ENCODE results near the gene HMGCS2. TPM values are rescaled to one million over a fixed set of nuclear protein-coding genes. Genes with fewer than 3 reads are reported as not detected.

Gene HMGCS2
- total and polyA plus RNA-seq, 9 of the 15 experiments (the other 6 are each of a cell fraction or from before 2014, with no cell fraction given) = 0.13 TPM; not detected in 8

DNA sequence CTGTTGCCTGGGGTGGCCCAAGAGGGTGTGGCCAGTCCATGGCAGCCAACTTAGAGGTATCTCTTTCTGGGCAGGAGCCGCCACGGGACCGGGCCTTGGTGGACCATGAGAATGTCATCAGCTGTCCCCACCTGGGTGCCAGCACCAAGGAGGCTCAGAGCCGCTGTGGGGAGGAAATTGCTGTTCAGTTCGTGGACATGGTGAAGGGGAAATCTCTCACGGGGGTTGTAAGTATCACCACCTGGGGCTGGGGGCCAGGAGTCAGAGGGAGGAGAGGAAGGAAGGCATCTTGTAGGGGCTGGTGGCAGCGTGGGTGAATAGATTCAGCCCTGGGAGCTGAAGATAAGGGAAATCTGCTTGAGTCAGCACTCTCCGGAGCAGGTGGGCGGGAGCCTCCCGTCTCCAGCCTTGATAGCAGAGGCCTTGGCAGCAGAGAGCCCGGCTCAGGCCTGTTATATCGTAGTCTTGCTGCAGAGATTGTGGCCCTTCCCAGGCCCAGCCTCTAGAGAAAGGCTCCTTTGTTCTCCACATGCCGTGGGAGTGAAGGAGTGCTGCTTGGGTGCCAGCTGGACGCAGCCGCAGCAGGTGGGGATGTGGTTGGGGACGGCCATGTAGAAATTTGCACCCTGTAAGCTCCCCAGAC lies 31.5 kb downstream of the HMGCS2 start (continued):
- TF ChIP-seq, protein P1, sequence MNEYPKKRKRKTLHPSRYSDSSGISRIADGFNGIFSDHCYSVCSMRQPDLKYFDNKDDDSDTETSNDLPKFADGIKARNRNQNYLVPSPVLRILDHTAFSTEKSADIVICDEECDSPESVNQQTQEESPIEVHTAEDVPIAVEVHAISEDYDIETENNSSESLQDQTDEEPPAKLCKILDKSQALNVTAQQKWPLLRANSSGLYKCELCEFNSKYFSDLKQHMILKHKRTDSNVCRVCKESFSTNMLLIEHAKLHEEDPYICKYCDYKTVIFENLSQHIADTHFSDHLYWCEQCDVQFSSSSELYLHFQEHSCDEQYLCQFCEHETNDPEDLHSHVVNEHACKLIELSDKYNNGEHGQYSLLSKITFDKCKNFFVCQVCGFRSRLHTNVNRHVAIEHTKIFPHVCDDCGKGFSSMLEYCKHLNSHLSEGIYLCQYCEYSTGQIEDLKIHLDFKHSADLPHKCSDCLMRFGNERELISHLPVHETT (CRISPR knock-in tag; conservative IDR thresholded peaks at IDR 0.05 in 1 of 2, IDR thresholded peaks at IDR 0.05 in 1 of 2) = peak in 1 of 2 experiments; percentile 94; a peak in 2 of 4 replicates
- TF ChIP-seq, protein P2, sequence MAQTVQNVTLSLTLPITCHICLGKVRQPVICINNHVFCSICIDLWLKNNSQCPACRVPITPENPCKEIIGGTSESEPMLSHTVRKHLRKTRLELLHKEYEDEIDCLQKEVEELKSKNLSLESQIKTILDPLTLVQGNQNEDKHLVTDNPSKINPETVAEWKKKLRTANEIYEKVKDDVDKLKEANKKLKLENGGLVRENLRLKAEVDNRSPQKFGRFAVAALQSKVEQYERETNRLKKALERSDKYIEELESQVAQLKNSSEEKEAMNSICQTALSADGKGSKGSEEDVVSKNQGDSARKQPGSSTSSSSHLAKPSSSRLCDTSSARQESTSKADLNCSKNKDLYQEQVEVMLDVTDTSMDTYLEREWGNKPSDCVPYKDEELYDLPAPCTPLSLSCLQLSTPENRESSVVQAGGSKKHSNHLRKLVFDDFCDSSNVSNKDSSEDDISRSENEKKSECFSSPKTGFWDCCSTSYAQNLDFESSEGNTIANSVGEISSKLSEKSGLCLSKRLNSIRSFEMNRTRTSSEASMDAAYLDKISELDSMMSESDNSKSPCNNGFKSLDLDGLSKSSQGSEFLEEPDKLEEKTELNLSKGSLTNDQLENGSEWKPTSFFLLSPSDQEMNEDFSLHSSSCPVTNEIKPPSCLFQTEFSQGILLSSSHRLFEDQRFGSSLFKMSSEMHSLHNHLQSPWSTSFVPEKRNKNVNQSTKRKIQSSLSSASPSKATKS (CRISPR knock-in tag; IDR thresholded peaks at IDR 0.05) = no peak
- TF ChIP-seq, protein P3, sequence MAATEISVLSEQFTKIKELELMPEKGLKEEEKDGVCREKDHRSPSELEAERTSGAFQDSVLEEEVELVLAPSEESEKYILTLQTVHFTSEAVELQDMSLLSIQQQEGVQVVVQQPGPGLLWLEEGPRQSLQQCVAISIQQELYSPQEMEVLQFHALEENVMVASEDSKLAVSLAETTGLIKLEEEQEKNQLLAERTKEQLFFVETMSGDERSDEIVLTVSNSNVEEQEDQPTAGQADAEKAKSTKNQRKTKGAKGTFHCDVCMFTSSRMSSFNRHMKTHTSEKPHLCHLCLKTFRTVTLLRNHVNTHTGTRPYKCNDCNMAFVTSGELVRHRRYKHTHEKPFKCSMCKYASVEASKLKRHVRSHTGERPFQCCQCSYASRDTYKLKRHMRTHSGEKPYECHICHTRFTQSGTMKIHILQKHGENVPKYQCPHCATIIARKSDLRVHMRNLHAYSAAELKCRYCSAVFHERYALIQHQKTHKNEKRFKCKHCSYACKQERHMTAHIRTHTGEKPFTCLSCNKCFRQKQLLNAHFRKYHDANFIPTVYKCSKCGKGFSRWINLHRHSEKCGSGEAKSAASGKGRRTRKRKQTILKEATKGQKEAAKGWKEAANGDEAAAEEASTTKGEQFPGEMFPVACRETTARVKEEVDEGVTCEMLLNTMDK (IDR thresholded peaks at IDR 0.05; ENCODE audit: borderline replicate concordance, insufficient read depth, low read depth, low read length, poor library complexity, severe bottlenecking) = no peak
- TF ChIP-seq SIN3B (IDR thresholded peaks at IDR 0.05; ENCODE audit: low read depth) = no peak
- TF ChIP-seq ZFP1 (CRISPR knock-in tag; IDR thresholded peaks at IDR 0.05) = no peak
- no peak for TF ChIP-seq HOXB6 (CRISPR knock-in tag; IDR thresholded peaks at IDR 0.05; ENCODE audit: borderline replicate concordance)
- no peak for TF ChIP-seq ZNF174 (CRISPR knock-in tag; IDR thresholded peaks at IDR 0.05)
- peak; percentile 36 for TF ChIP-seq NEUROD1 (IDR thresholded peaks at IDR 0.05; ENCODE audit: borderline replicate concordance, low read depth, low read length, partially characterized antibody)
- no peak for TF ChIP-seq PTBP1 (IDR thresholded peaks at IDR 0.05; ENCODE audit: low read depth, low read length)
- no peak for TF ChIP-seq HMG20B (CRISPR knock-in tag; IDR thresholded peaks at IDR 0.05)
- TF ChIP-seq CBX5 (IDR thresholded peaks at IDR 0.05; ENCODE audit: borderline replicate concordance, low read depth) = no peak
- no peak for TF ChIP-seq L3MBTL2 (IDR thresholded peaks at IDR 0.05)
- TF ChIP-seq FOXK1 (CRISPR knock-in tag; IDR thresholded peaks at IDR 0.05; ENCODE audit: borderline replicate concordance) = no peak
- TF ChIP-seq, protein P4, sequence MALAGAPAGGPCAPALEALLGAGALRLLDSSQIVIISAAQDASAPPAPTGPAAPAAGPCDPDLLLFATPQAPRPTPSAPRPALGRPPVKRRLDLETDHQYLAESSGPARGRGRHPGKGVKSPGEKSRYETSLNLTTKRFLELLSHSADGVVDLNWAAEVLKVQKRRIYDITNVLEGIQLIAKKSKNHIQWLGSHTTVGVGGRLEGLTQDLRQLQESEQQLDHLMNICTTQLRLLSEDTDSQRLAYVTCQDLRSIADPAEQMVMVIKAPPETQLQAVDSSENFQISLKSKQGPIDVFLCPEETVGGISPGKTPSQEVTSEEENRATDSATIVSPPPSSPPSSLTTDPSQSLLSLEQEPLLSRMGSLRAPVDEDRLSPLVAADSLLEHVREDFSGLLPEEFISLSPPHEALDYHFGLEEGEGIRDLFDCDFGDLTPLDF (CRISPR knock-in tag; IDR thresholded peaks at IDR 0.05) = no peak
- peak; percentile 98 for TF ChIP-seq TCF3 (CRISPR knock-in tag; IDR thresholded peaks at IDR 0.05)
- TF ChIP-seq, protein P5, sequence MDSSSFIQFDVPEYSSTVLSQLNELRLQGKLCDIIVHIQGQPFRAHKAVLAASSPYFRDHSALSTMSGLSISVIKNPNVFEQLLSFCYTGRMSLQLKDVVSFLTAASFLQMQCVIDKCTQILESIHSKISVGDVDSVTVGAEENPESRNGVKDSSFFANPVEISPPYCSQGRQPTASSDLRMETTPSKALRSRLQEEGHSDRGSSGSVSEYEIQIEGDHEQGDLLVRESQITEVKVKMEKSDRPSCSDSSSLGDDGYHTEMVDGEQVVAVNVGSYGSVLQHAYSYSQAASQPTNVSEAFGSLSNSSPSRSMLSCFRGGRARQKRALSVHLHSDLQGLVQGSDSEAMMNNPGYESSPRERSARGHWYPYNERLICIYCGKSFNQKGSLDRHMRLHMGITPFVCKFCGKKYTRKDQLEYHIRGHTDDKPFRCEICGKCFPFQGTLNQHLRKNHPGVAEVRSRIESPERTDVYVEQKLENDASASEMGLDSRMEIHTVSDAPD (CRISPR knock-in tag; IDR thresholded peaks at IDR 0.05) = no peak

All from K562 (cell line).